Small intestine (tissue), 7 donors: Measurements from ENCODE around the gene FGF14. TPM values are rescaled to one million over a fixed set of nuclear protein-coding genes. Genes with fewer than 3 reads are reported as not detected.

ENCODE experiments used
- DNase-seq, 2 donors: peaks; one replicate each; pipeline versions ENCODE4 v3.0.0 to v3.0.0-alpha.2; 2013
- FAIRE-seq: peaks from 2 replicates; lab custom pipeline; 2012; peaks lifted over from hg19 to GRCh38; lab: Jason Lieb, UNC
- H3K27ac ChIP-seq, 3 donors: one replicate each; pipeline ENCODE4 v1.5.1; 2013; ENCODE audit warnings: low read length in 2 of 3, mild to moderate bottlenecking in 2 of 3, control low read depth in 1 of 3, inconsistent platforms in 1 of 3, low read depth in 1 of 3, moderate library complexity in 1 of 3
- H3K27me3 ChIP-seq, 3 donors: one replicate each; pipeline ENCODE4 v1.6.1; 2013; ENCODE audit warnings: low read length in 3 of 3, inconsistent platforms in 1 of 3; ENCODE audit not compliant: control insufficient read depth in 3 of 3, insufficient read depth in 3 of 3
- H3K36me3 ChIP-seq, 3 donors: one replicate each; pipeline ENCODE4 v1.6.1; 2013; ENCODE audit warnings: low read length in 3 of 3, inconsistent platforms in 1 of 3, low read depth in 1 of 3, mild to moderate bottlenecking in 1 of 3, moderate library complexity in 1 of 3; ENCODE audit not compliant: control insufficient read depth in 3 of 3, insufficient read depth in 2 of 3
- H3K4me1 ChIP-seq, 3 donors: one replicate each; pipeline ENCODE4 v1.6.1; 2013; ENCODE audit warnings: low read length in 2 of 3, inconsistent platforms in 1 of 3, low read depth in 1 of 3, mild to moderate bottlenecking in 1 of 3, moderate library complexity in 1 of 3; ENCODE audit not compliant: control insufficient read depth in 3 of 3, insufficient read depth in 2 of 3
- H3K4me3 ChIP-seq, 3 donors: one replicate each; pipeline ENCODE4 v1.5.1; 2013; ENCODE audit warnings: low read length in 3 of 3, control low read depth in 1 of 3, inconsistent platforms in 1 of 3, low read depth in 1 of 3, mild to moderate bottlenecking in 1 of 3, moderate library complexity in 1 of 3
- H3K9me3 ChIP-seq, 2 donors: one replicate each; pipeline ENCODE4 v1.6.1; 2013; ENCODE audit warnings: low read depth in 1 of 2, low read length in 1 of 2; ENCODE audit not compliant: control insufficient read depth in 2 of 2, insufficient read depth in 1 of 2
- WGBS, 3 donors: extraction: QIAGEN DNeasy Blood & Tissue Kit; methylation state at CpG; one replicate each; pipeline ENCODE4 v1.1.7; 2013; 5-methylcytosine and 5-hydroxymethylcytosine counted together
- polyA plus RNA-seq, 4 donors: library from polyadenylated mRNA; stranded (reverse) in 3 of 4; unstranded in 1 of 4; fragments of 200-250 nt in 3 of 4; fragments of 120-200 nt in 1 of 4; gene quantifications; one replicate each; pipeline versions ENCODE4 v1.2.1 to v1.2.3, GENCODE V29; 2013
- donor health status: healthy with polysubstance abuse.
- donor health status: control.
- donor health status: control.
- donor health status: Bipolar disorder and iron deficiency.
- donor health status: healthy.

The FGF14 gene
- polyA plus RNA-seq, 4 donors: under 0.01 to 0.74 (median 0.31) TPM; not detected in 1

GRCh38 chr13:102035969-102036368 lies 365.9 kb downstream of the FGF14 start:
- H3K27ac ChIP-seq: no peak overlapping the region
- no peak overlapping the region for H3K4me3 ChIP-seq
- H3K9me3 ChIP-seq: no peaks in the 10 kb centered on the region
- H3K36me3 ChIP-seq: no peaks in the 10 kb centered on the region
- H3K27me3 ChIP-seq: no peaks in the 10 kb centered on the region
- DNase-seq: no peak
- no peak for FAIRE-seq
- H3K4me1 ChIP-seq: no peaks in the 10 kb centered on the region

DNA sequence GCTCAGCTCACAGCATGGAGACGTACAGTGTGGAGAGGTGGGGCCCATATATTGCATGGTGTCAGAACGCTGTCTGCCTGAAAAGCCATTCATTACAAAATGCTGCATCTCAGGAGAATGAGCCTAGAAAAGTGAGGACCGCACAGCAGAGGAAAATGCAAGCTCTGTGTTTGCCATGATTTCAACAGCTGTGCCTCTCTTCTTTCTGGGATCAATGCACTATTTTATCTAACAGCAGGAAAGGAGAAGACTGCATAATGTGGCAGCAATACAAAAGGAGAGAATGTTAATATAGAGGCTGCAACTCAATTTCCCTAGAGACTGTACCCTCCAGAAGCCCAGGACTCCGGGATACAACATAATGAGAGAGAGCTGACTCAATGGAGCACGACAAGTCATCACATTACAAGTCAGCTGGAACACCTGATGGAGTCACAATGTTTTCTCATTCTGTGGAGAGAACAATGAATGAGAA lies 368.0 kb downstream of the FGF14 start:
- Histone ChIP-seq H3K4me1 (no peaks in the 10 kb centered on the region), H3K27ac (no peak overlapping the region), H3K27me3 (no peaks in the 10 kb centered on the region), H3K9me3 (no peaks in the 10 kb centered on the region), H3K36me3 (no peaks in the 10 kb centered on the region), H3K4me3 (no peak overlapping the region)
- 71 to 79% (median 78%) methylated on average over 5 of the region's 5 CpGs for WGBS, 3 donors
- FAIRE-seq (no peak), DNase-seq (no peak)

GRCh38 chr13:102033386-102033785 lies 368.5 kb downstream of the FGF14 start:
- WGBS, 3 donors: 74 to 83% (median 78%) methylated on average over 7 of the region's 7 CpGs

GRCh38 chr13:102028868-102029267 lies 373.0 kb downstream of the FGF14 start:
- no peaks in the 10 kb centered on the region for H3K27me3 ChIP-seq
- no peak overlapping the region for H3K27ac ChIP-seq
- no peaks in the 10 kb centered on the region for H3K4me1 ChIP-seq
- DNase-seq: no peak
- FAIRE-seq: no peak
- no peaks in the 10 kb centered on the region for H3K9me3 ChIP-seq
- no peaks in the 10 kb centered on the region for H3K36me3 ChIP-seq
- H3K4me3 ChIP-seq: no peak overlapping the region
- 56 to 72% (median 67%) methylated on average over 5 of the region's 5 CpGs for WGBS, 3 donors

More at GRCh38 chr13:102033386-102033785, 368.5 kb downstream of the FGF14 start:
- Histone ChIP-seq H3K36me3 (no peaks in the 10 kb centered on the region), H3K27ac (no peak overlapping the region), H3K9me3 (no peaks in the 10 kb centered on the region), H3K4me1 (no peaks in the 10 kb centered on the region), H3K27me3 (no peaks in the 10 kb centered on the region), H3K4me3 (no peak overlapping the region)
- DNase-seq (no peak), FAIRE-seq (no peak)

- H3K4me3 ChIP-seq: no peak overlapping the region
- FAIRE-seq (no peak), DNase-seq (no peak)
- no peaks in the 10 kb centered on the region for H3K9me3 ChIP-seq
- WGBS, 3 donors: 59 to 70% (median 65%) methylated on average over 4 of the region's 4 CpGs
- no peaks in the 10 kb centered on the region for H3K36me3 ChIP-seq
- no peaks in the 10 kb centered on the region for H3K27me3 ChIP-seq
- H3K27ac ChIP-seq: no peak overlapping the region
- H3K4me1 ChIP-seq: no peaks in the 10 kb centered on the region
These were observed 373.6 kb downstream of the FGF14 start for GRCh38 chr13:102028206-102028605.

DNA sequence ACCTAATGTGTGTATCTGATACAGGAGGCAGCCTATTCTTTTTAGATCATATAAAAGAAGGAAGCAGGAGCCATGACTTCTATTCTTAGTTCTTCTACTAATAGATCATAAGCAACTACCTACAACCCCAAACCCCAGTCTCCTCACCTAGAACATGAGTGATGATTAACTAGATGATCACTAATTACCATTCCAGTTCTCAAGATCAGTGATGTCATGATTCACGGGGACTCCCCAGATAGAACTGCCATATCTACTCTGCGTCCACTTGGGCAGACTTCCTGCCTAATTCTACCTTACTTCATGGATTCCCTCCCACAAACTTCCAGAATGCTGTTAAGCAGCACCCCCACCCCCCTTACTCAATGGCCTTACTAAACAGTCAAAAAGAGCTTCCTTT lies 380.1 kb downstream of the FGF14 start:
- DNase-seq (no peak), FAIRE-seq (no peak)
- Histone ChIP-seq H3K4me1 (no peaks in the 10 kb centered on the region), H3K4me3 (no peak overlapping the region), H3K36me3 (no peaks in the 10 kb centered on the region), H3K27ac (no peak overlapping the region), H3K27me3 (no peaks in the 10 kb centered on the region), H3K9me3 (peaks cover 0 to 3% of the 10 kb centered on the region in 2 donors)
- 73 to 83% (median 73%) methylated on average over 2 of the region's 2 CpGs for WGBS, 3 donors

DNA sequence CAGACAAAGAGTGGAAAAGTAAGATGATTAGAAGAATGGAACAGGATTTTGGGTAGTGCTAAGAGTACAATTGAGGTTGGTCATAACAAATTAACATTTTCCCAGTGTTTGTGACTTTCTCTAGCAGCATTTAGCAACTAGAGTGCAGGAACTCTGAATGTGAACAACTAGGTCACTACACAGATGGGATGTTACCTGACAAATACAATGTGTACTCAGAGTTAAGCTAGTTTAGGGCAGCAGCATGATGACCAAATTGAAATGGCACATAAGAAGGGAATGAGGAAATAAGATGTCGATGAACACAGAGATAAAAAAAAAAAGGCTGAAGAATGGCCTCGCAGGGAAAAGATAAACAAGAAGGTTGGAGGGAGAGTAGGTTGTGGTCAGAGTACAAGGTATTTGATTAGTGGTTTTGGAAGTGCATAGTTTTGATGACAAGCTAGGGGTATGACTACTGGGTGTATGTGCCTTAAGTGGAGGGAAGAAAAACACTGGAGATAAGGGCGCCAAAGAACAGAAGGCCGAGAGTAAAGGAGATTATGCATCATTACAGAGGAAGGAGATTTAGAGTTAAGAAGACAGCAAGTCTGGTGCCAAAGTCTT lies 381.1 kb downstream of the FGF14 start:
- DNase-seq: no peak
- Histone ChIP-seq H3K27me3 (no peaks in the 10 kb centered on the region), H3K4me1 (no peaks in the 10 kb centered on the region), H3K36me3 (no peaks in the 10 kb centered on the region), H3K27ac (no peak overlapping the region), H3K9me3 (peaks cover 0 to 6% of the 10 kb centered on the region in 2 donors), H3K4me3 (no peak overlapping the region)
- FAIRE-seq: no peak
- 63 to 69% (median 65%) methylated on average over 4 of the region's 4 CpGs for WGBS, 3 donors

DNA sequence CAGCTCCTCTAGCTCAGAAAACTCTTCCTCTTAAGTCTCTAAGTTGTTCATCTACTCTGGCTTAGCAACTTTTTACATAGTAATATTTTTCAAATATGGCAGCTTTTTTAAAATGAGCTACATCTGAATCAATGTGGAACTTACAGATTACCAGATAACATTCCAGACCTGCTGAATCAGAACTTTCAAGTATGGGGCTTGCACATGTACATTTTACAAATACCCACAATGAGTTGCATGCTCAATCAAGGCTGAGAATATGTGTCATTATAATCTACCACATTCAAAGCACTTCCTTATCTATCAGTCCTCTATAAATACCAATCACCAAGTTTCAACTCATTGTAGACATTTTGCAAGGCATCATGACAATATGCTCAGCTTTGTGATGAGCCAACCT lies 383.1 kb downstream of the FGF14 start:
- no peak overlapping the region for H3K4me3 ChIP-seq
- no peaks in the 10 kb centered on the region for H3K27me3 ChIP-seq
- no peaks in the 10 kb centered on the region for H3K36me3 ChIP-seq
- peaks cover 0 to 6% of the 10 kb centered on the region in 2 donors for H3K9me3 ChIP-seq
- DNase-seq (no peak), FAIRE-seq (no peak)
- H3K4me1 ChIP-seq: no peaks in the 10 kb centered on the region
- H3K27ac ChIP-seq: no peak overlapping the region

DNA sequence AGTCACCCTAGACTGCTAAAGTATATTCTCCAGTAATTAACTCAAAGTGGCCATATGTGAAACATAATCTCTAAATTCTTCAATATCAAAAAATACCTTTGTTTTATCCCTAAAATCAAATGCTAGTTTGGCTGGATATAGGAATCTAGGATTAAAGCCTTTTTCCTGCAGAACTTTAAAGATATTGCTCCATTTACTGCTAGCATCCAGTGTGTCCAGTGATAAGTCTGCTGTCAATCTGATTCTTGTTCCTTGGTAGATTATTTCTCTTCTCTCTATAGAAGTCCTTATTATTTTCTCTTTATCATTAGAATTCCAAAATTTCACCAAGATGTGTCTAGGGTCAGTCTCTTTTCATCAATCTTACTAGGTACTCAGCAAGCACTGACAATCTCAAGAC lies 384.6 kb downstream of the FGF14 start:
- Histone ChIP-seq H3K9me3 (peaks cover 0 to 6% of the 10 kb centered on the region in 2 donors), H3K36me3 (no peaks in the 10 kb centered on the region), H3K4me3 (no peak overlapping the region), H3K27me3 (no peaks in the 10 kb centered on the region), H3K27ac (no peak overlapping the region), H3K4me1 (no peaks in the 10 kb centered on the region)
- FAIRE-seq (no peak), DNase-seq (no peak)
